Heart right ventricle (tissue), 16 donors: ENCODE results near the gene AP1M2. TPM values are rescaled to one million over a fixed set of nuclear protein-coding genes. Genes with fewer than 3 reads are reported as not detected.

Experiments used
- ATAC-seq, 8 donors: fragments of 200-7000 bp; cut with Tn5 transposase; one replicate each; pipeline ENCODE4 v1.9.1; 2020; ENCODE audit warnings: mild to moderate bottlenecking in 8 of 8, moderate library complexity in 8 of 8, moderate number of reproducible peaks in 1 of 8
- DNase-seq, 2 donors: peaks; one replicate each; pipeline ENCODE4 v3.0.0-alpha.2; 2020
- H3K27ac ChIP-seq, 10 donors: fragments of 200-600 bp; sonication (generic) in 2 of 10; one replicate each; pipeline versions ENCODE4 v1.5.0 to v1.8.0; 2020 to 2022; ENCODE audit warnings: mild to moderate bottlenecking in 3 of 10
- H3K27me3 ChIP-seq, 7 donors: fragments of 200-600 bp; one replicate each; pipeline ENCODE4 v1.8.0; 2021 to 2022; ENCODE audit warnings: mild to moderate bottlenecking in 2 of 7
- H3K36me3 ChIP-seq, 9 donors: fragments of 200-600 bp; sonication (generic) in 1 of 9; one replicate each; pipeline versions ENCODE4 v1.5.0 to v1.8.0; 2020 to 2022; ENCODE audit warnings: mild to moderate bottlenecking in 2 of 9
- H3K4me1 ChIP-seq, 9 donors: fragments of 200-600 bp; sonication (generic) in 1 of 9; one replicate each; pipeline versions ENCODE4 v1.5.0 to v1.8.0; 2020 to 2022; ENCODE audit warnings: mild to moderate bottlenecking in 4 of 9
- H3K4me3 ChIP-seq, 10 donors: fragments of 200-600 bp; sonication (generic) in 2 of 10; one replicate each; pipeline versions ENCODE4 v1.5.0 to v1.8.0; 2020 to 2022; ENCODE audit warnings: mild to moderate bottlenecking in 7 of 10, moderate library complexity in 2 of 10
- H3K9me3 ChIP-seq, 11 donors: fragments of 200-600 bp in 10 of 11; sonication (generic) in 2 of 11; one replicate each; pipeline versions ENCODE4 v1.5.0 to v1.8.0; 2013 to 2022; ENCODE audit warnings: mild to moderate bottlenecking in 2 of 11, control low read depth in 1 of 11, moderate library complexity in 1 of 11
- WGBS, 2 donors: extraction: QIAGEN DNeasy Blood & Tissue Kit; methylation state at CpG; one replicate each; pipeline ENCODE4 v1.1.7; 2013; ENCODE audit warnings: inconsistent platforms in 1 of 2; 5-methylcytosine and 5-hydroxymethylcytosine counted together
- intact Hi-C, 10 donors: fragments of 100-400 bp; cut with DNase I; formaldehyde crosslinking; loops; one replicate each; pipeline versions ENCODE4 v1.11.1 to v1.14.2; 2022
- polyA plus RNA-seq, 2 donors: library from polyadenylated mRNA; stranded (reverse); fragments of 200-250 nt; gene quantifications; one replicate each; pipeline ENCODE4 v1.2.3, GENCODE V29; 2013
- total RNA-seq, 10 donors: library from RNA; stranded (reverse); fragmentation: NEBNext Ultra II Directional in 3 of 10; extraction: Animal tissue kit (Norgen Biotek cat#: 25700) in 3 of 10; gene quantifications; one replicate each; pipeline versions ENCODE4 v1.2.1 to v1.2.4, GENCODE V29; 2021 to 2023
- TF ChIP-seq, protein P1 (sequence below), 9 donors: fragments of 200-600 bp; sonication (generic) in 2 of 9; IDR thresholded peaks; one replicate each; pipeline versions ENCODE4 v1.5.0 to v1.8.0; 2021 to 2022; ENCODE audit warnings: antibody characterized with exemption in 9 of 9, mild to moderate bottlenecking in 5 of 9, moderate library complexity in 1 of 9
- donor health status: Arrhythmogenic right ventricular cardiomyopathy.
- donor health status: ischemic (EF 13 %, LVEDD 7.1; RV severe dilation, severe dysfunction).
- donor health status: healthy with polysubstance abuse.
- donor health status: DM: no; HTN: yes; CAD: no.
- donor health status: DM: no; HTN: no; CAD: no.
- donor health status: ischemic (EF 25% LVEDD 6.9; RV normal size, moderate dysfunction).
- donor health status: ischemic (EF 25% LVEDD 5.7; RV mildly dilated, moderate dysfunction).
- donor health status: healthy.
- donor health status: DM: yes; HTN: yes; CAD: no.
- donor health status: Ischemic cardiomyopathy.
- donor health status: ischemic (EF 35%, LVEDD 5.7; RV mildly dilated, moderate dysfunction).
- donor health status: nonischemic (EF 11% LVEDD 7.7; RV severe dilation, severe dysfunction).
- donor health status: DM: yes; HTN: yes; CAD: no.
- donor health status: PGD.
- donor health status: ischemic (EF 29% LVEDD 5.4; RV normal size, mild dysfunction).
- donor health status: nonischemic (EF 23%, LVEDD 6.1; RV moderate dilation, normal function).

Gene AP1M2
- total and polyA plus RNA-seq, 12 donors: not detected

GRCh38 chr19:10602330-10603083, 15.4 kb upstream of the AP1M2 start:
- peaks cover 0 to 5% (median 0%) of the 10 kb centered on the region in 11 donors for H3K9me3 ChIP-seq
- ATAC-seq (peak; percentile 91 to 98 (median 95)), DNase-seq (peak; percentile 87 to 91)
- 0 to 1% methylated on average over 58 to 76 of the region's 76 CpGs for whole genome bisulfite sequencing, 2 donors
- TF ChIP-seq, protein P1, sequence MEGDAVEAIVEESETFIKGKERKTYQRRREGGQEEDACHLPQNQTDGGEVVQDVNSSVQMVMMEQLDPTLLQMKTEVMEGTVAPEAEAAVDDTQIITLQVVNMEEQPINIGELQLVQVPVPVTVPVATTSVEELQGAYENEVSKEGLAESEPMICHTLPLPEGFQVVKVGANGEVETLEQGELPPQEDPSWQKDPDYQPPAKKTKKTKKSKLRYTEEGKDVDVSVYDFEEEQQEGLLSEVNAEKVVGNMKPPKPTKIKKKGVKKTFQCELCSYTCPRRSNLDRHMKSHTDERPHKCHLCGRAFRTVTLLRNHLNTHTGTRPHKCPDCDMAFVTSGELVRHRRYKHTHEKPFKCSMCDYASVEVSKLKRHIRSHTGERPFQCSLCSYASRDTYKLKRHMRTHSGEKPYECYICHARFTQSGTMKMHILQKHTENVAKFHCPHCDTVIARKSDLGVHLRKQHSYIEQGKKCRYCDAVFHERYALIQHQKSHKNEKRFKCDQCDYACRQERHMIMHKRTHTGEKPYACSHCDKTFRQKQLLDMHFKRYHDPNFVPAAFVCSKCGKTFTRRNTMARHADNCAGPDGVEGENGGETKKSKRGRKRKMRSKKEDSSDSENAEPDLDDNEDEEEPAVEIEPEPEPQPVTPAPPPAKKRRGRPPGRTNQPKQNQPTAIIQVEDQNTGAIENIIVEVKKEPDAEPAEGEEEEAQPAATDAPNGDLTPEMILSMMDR (IDR thresholded peaks at IDR 0.05): no peak
- H3K4me1 ChIP-seq: peaks cover 0 to 41% (median 36%) of the 10 kb centered on the region in 9 donors
- intact Hi-C loops: loop anchor here in 1 of 10 donors (5.0 kb wide), 1 partner anchor 35 kb away; no protein-coding TSS in a partner anchor
- peak overlapping the region; percentile 91 to 99 (median 98) for H3K27ac ChIP-seq
- no peaks in the 10 kb centered on the region for H3K27me3 ChIP-seq
- no peaks in the 10 kb centered on the region for H3K36me3 ChIP-seq
- H3K4me3 ChIP-seq: peak overlapping the region; percentile 89 to 100 (median 100)

GRCh38 chr19:10601999-10602329, 14.9 kb upstream of the AP1M2 start:
- peak overlapping the region in 7 of 10 donors; percentile 99 to 100 (median 100) for H3K4me3 ChIP-seq
- peak overlapping the region in 4 of 10 donors; percentile 29 to 98 (median 69) for H3K27ac ChIP-seq
- peaks cover 0 to 5% (median 0%) of the 10 kb centered on the region in 11 donors for H3K9me3 ChIP-seq
- 22 to 25% methylated on average over 7 of the region's 7 CpGs for WGBS, 2 donors
- peaks cover 0 to 43% (median 38%) of the 10 kb centered on the region in 9 donors for H3K4me1 ChIP-seq
- no peaks in the 10 kb centered on the region for H3K36me3 ChIP-seq
- ATAC-seq (no peak), DNase-seq (no peak)
- intact Hi-C loops: loop anchor here in 1 of 10 donors (5.0 kb wide), 1 partner anchor 35 kb away; no protein-coding TSS in a partner anchor
- H3K27me3 ChIP-seq: no peaks in the 10 kb centered on the region
- TF ChIP-seq, protein P1 (IDR thresholded peaks at IDR 0.05): no peak

GRCh38 chr19:10600149-10600548, 13.0 kb upstream of the AP1M2 start:
- no peak for ATAC-seq
- H3K27me3 ChIP-seq: no peaks in the 10 kb centered on the region
- DNase-seq: no peak
- peaks cover 0 to 48% (median 37%) of the 10 kb centered on the region in 9 donors for H3K4me1 ChIP-seq
- WGBS, 2 donors: 92 to 94% methylated on average over 5 of the region's 5 CpGs
- TF ChIP-seq, protein P1 (IDR thresholded peaks at IDR 0.05): no peak
- intact Hi-C loops: loop anchor here in 1 of 10 donors (5.0 kb wide), 1 partner anchor 37 kb away; no protein-coding TSS in a partner anchor
- H3K36me3 ChIP-seq: no peaks in the 10 kb centered on the region
- no peak overlapping the region for H3K4me3 ChIP-seq
- peaks cover 0 to 5% (median 0%) of the 10 kb centered on the region in 11 donors for H3K9me3 ChIP-seq
- H3K27ac ChIP-seq: no peak overlapping the region

DNA sequence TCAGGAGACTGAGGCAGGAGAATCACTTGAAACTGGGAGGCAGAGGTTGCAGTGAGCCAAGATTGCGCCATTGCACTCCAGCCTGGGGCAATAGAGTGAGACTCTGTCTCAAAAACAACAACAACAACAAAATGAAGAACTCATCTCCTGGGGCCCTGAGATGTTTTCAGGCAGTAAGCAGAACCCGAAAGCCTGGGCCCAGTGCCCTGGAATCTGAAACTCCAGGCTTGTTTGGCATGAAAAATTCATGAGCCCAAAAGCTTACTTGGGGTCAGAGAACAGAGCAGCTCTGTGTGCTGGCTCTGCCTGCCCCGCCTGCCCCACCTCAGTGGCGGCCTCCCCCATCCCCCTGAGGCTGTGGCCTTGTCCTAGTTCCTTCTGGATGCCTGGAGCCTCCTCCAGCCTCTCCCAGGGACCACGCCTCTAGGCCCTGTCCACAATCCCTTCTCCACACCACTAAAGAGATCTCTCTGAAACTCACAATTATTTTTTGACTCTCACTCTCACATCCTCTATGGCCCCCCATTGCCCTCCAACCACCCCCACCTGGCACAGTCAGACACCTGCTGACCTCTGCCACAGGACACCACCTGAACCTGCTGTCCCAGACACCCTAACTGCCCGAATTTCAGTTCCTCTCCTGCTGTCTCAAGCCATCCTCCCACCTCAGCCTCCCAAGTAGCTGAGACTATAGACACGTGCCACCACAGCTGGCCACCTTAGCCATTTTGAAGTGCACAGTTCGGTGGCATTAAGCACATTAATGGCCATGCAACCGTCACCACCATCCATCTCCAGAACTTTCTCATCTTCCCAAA, 6.9 kb upstream of the AP1M2 start:
- H3K4me1 ChIP-seq: peaks cover 0 to 45% (median 14%) of the 10 kb centered on the region in 9 donors
- no peaks in the 10 kb centered on the region for H3K9me3 ChIP-seq
- peak in 4 of 8 donors; percentile 39 to 50 (median 47) for ATAC-seq
- 71 to 75% methylated on average over 9 of the region's 9 CpGs for WGBS, 2 donors
- no peak overlapping the region for H3K4me3 ChIP-seq
- DNase-seq: no peak
- intact Hi-C loops: no loop called here
- H3K27me3 ChIP-seq: peaks cover 0 to 4% (median 2%) of the 10 kb centered on the region in 7 donors
- H3K36me3 ChIP-seq: no peaks in the 10 kb centered on the region
- TF ChIP-seq, protein P1 (IDR thresholded peaks at IDR 0.05): no peak
- H3K27ac ChIP-seq: peak overlapping the region in 3 of 10 donors; percentile 12 to 85 (median 44)
